PC-3 (cell line): Measurements from ENCODE around the gene GYG1.

Experiments
- CTCF ChIP-seq: fragments of 300-600 bp; sonication (generic); conservative IDR thresholded peaks from 2 replicates; pipeline ENCODE4 v1.5.1; 2017; ENCODE audit warnings: antibody characterized with exemption, low read depth, mild to moderate bottlenecking, low read length
- EZH2 ChIP-seq: fragments of 300-600 bp; sonication (generic); IDR thresholded peaks from one replicate; pipeline ENCODE4 v1.6.1; 2017; ENCODE audit warnings: antibody characterized with exemption, mild to moderate bottlenecking, low read length; ENCODE audit not compliant: unreplicated experiment
- EZH2phosphoT487 ChIP-seq: fragments of 300-600 bp; sonication (generic); IDR thresholded peaks from 2 replicates; pipeline ENCODE4 v1.6.1; 2018; ENCODE audit warnings: mild to moderate bottlenecking, antibody characterized with exemption, low read length, borderline replicate concordance

- TF ChIP-seq CTCF (no peak), EZH2phosphoT487 (no peak), EZH2 (no peak)
Measured at GRCh38 chr3:149018247-149018646, 26.9 kb downstream of the GYG1 start.
